T-cell (primary cell): ENCODE measurements around the gene SLC2A3. TPM values are rescaled to one million over a fixed set of nuclear protein-coding genes. Genes with fewer than 3 reads are reported as not detected.
"Not testable (repeated sequence)": the region's sequence is repeated elsewhere in the genome, so short reads cannot be mapped to it uniquely, and the experiment has no call there.

ENCODE experiments used
- ATAC-seq, 4 experiments: fragments of 200-7000 bp in 3 of 4; fragments of 150-1000 bp in 1 of 4; cut with Tn5 transposase; replicated peaks in 1 of 4; 1 replicate in 3 of 4; 2 replicates in 1 of 4; pipeline ENCODE4 v1.10.0; 2021; ENCODE audit warnings: moderate library complexity in 3 of 4, mild to moderate bottlenecking in 2 of 4, moderate number of reproducible peaks in 1 of 4
- CTCF ChIA-PET, 2 donors: fragments of 300-600 bp; sonication (Branson Sonifier 250); formaldehyde crosslinking; loops; one replicate each; lab custom pipeline; 2022; ENCODE audit warnings: antibody characterized with exemption in 2 of 2; lab: Charles Lee
- POLR2A ChIA-PET, 2 donors: fragments of 300-600 bp; sonication (Branson Sonifier 250); formaldehyde crosslinking; loops; one replicate each; lab custom pipeline; 2022; ENCODE audit warnings: antibody characterized with exemption in 2 of 2; lab: Charles Lee
- DNase-seq, 35 experiments: peaks; one replicate each; pipeline versions ENCODE4 v3.0.0 to v3.0.0-alpha.2; 2013 to 2023
- H3K27ac ChIP-seq: one replicate; pipeline ENCODE4 v1.5.1; 2013; ENCODE audit warnings: low read length
- H3K27me3 ChIP-seq, 2 experiments: replicated peaks in 1 of 2; 1 replicate in 1 of 2; 2 replicates in 1 of 2; pipeline versions ENCODE4 v1.6.1 to v1.7.0; 2013; ENCODE audit warnings: low read length in 1 of 2, mixed read lengths in 1 of 2; ENCODE audit not compliant: control insufficient read depth in 2 of 2, insufficient read depth in 2 of 2; ENCODE audit errors: extremely low read depth in 1 of 2
- H3K36me3 ChIP-seq, 2 donors: 1 replicate in 1 of 2; 2 replicates in 1 of 2; pipeline versions ENCODE4 v1.6.1 to v1.7.0; 2013; ENCODE audit warnings: low read length in 1 of 2; ENCODE audit not compliant: control insufficient read depth in 2 of 2, insufficient read depth in 1 of 2; ENCODE audit errors: extremely low read depth in 1 of 2
- H3K4me1 ChIP-seq, 2 experiments: 1 replicate in 1 of 2; 2 replicates in 1 of 2; pipeline versions ENCODE4 v1.6.1 to v1.7.0; 2013; ENCODE audit warnings: low read length in 2 of 2, mixed read lengths in 1 of 2; ENCODE audit not compliant: insufficient read depth in 2 of 2, control insufficient read depth in 1 of 2; ENCODE audit errors: extremely low read depth in 1 of 2
- H3K4me3 ChIP-seq, 2 donors: 1 replicate in 1 of 2; 2 replicates in 1 of 2; pipeline versions ENCODE4 v1.5.1 to v1.7.0; 2013; ENCODE audit warnings: mild to moderate bottlenecking in 2 of 2, low read length in 1 of 2, moderate library complexity in 1 of 2; ENCODE audit not compliant: control insufficient read depth in 1 of 2; ENCODE audit errors: extremely low read depth in 1 of 2
- H3K9me3 ChIP-seq: 2 replicates; pipeline ENCODE4 v1.7.0; 2013
- H3K27ac Mint-ChIP-seq, 2 donors: one replicate each; pipeline ENCODE4 v1.8.0; 2020 to 2021; ENCODE audit warnings: mild to moderate bottlenecking in 2 of 2, mixed read lengths in 2 of 2
- H3K27me3 Mint-ChIP-seq, 2 donors: one replicate each; pipeline ENCODE4 v1.8.0; 2021 to 2022; ENCODE audit warnings: mixed read lengths in 2 of 2
- H3K36me3 Mint-ChIP-seq: one replicate; pipeline ENCODE4 v1.8.0; 2021; ENCODE audit warnings: mixed read lengths
- H3K4me1 Mint-ChIP-seq, 3 donors: one replicate each; pipeline ENCODE4 v1.8.0; 2020 to 2022; ENCODE audit warnings: mixed read lengths in 3 of 3, mild to moderate bottlenecking in 1 of 3
- H3K4me3 Mint-ChIP-seq, 3 donors: one replicate each; pipeline ENCODE4 v1.8.0; 2020 to 2022; ENCODE audit warnings: mild to moderate bottlenecking in 3 of 3, mixed read lengths in 3 of 3, moderate library complexity in 3 of 3
- H3K9me3 Mint-ChIP-seq, 3 donors: one replicate each; pipeline ENCODE4 v1.8.0; 2020 to 2022; ENCODE audit warnings: mixed read lengths in 3 of 3
- WGBS: methylation state at CpG from one replicate; pipeline ENCODE4 v1.1.5; 2013; ENCODE audit warnings: missing lambda C conversion rate; ENCODE audit not compliant: insufficient coverage; 5-methylcytosine and 5-hydroxymethylcytosine counted together
- total RNA-seq, 35 experiments: library from RNA in 6 of 35; stranded (reverse) in 6 of 35; fragments of 120-200 nt in 1 of 35; gene quantifications; one replicate each; pipeline versions ENCODE4 v1.2.1 to v1.2.4 and lab custom pipeline; 2013 to 2026

SLC2A3 gene
- total RNA-seq, 5 donors from 2014 or later (not counting 1 experiment from before 2014, with no cell fraction given): 125 to 803 (median 160) TPM

DNA sequence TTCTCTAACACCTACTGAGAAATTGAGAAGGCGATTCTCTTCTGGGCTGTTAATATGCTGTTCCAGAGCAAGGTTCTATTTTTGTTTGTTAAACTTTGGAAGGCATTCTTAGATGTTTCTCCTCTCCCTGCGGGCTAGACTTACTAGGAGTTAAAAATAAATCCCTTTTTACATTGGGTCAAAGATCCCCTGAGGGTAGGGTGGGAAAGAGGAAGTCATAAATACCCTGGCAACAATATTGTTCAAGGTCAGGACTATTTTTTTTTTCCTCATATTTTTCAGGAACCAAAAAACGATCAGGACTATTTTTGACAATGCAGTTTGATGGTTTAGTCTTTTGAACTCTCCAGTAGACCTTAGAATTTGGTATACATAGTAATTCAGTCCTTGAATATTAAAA is 51.3 kb downstream of the SLC2A3 start:
- POLR2A ChIA-PET: no interaction called here
- no peak for ATAC-seq
- WGBS: no CpG with 5 or more reads among the region's 3 CpGs

DNA sequence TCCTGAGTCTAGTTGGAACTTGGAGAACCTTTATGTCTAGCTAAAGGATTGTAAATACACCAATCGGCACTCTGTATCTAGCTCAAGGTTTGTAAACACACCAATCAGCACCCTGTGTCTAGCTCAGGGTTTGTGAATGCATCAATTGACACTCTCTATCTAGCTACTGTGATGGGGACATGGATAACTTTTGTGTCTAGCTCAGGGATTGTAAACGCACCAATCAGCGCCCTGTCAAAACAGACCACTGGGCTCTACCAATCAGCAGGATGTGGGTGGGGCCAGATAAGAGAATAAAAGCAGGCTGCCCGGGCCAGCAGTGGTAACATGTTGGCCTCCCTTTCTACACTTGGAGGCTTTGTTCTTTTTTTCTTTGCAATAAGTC is 54.3 kb downstream of the SLC2A3 start:
- H3K4me1 Mint-ChIP-seq, H3K4me1 ChIP-seq, H3K27ac Mint-ChIP-seq, H3K36me3 Mint-ChIP-seq, H3K4me3 Mint-ChIP-seq, H3K36me3 ChIP-seq, H3K27me3 ChIP-seq, H3K4me3 ChIP-seq, H3K27me3 Mint-ChIP-seq, DNase-seq, H3K9me3 Mint-ChIP-seq, H3K27ac ChIP-seq, POLR2A ChIA-PET, ATAC-seq, H3K9me3 ChIP-seq, CTCF ChIA-PET: not testable (repeated sequence)
- 100% methylated on average over 1 of the region's 4 CpGs for WGBS

More for the DNA sequence above, 51.3 kb downstream of the SLC2A3 start:
- peaks cover 2 to 4% of the 10 kb centered on the region in 2 donors for H3K27me3 Mint-ChIP-seq
- CTCF ChIA-PET: interaction anchor here in 1 of 2 donors (0.6 kb wide), 1 partner anchor 23 kb away, joined by 3 read pairs; no protein-coding TSS in a partner anchor
- H3K36me3 Mint-ChIP-seq: no peaks in the 10 kb centered on the region
- H3K9me3 ChIP-seq: no peaks in the 10 kb centered on the region
- H3K4me3 ChIP-seq: no peak overlapping the region
- H3K4me1 ChIP-seq: no peaks in the 10 kb centered on the region
- no peaks in the 10 kb centered on the region for H3K36me3 ChIP-seq
- no peaks in the 10 kb centered on the region for H3K4me1 Mint-ChIP-seq
- H3K27ac Mint-ChIP-seq: no peak overlapping the region
- no peak overlapping the region for H3K4me3 Mint-ChIP-seq
- DNase-seq: no peak
- H3K27ac ChIP-seq: no peak overlapping the region
- H3K9me3 Mint-ChIP-seq: no peaks in the 10 kb centered on the region
- H3K27me3 ChIP-seq: no peaks in the 10 kb centered on the region

DNA sequence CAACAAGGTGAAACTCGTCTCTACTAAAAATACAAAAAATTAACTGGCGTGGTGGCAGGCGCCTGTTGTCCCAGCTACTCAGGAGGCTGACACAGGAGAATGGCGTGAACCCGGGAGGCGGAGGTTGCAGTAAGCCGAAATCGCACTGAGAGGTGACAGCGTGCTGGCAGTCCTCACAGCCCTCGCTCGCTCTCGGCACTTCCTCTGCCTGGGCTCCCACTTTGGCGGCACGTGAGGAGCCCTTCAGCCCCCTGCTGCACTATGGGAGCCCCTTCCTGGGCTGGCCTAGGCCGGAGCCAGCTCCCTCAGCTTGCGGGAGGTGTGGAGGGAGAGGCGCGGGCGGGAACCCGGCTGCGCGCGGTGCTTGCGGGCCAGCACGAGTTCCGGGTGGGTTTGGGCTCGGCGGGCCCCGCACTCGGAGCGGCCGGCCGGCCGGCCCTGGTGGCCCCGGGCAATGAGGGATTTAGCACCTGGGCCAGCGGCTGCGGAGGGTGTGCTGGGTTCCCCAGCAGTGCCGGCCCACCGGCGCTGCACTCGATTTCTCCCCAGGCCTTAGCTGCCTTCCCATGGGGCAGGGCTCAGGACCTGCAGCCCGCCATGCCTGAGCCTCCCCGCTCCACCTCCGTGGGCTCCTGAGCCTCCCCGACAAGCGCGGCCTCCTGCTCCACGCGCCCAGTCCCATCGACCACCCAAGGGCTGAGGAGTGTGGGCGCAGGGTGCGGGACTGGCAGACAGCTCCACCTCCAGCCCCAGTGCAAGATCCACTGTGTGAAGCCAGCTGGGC is 54.8 kb downstream of the SLC2A3 start:
- CTCF ChIA-PET, H3K36me3 Mint-ChIP-seq, H3K9me3 Mint-ChIP-seq, H3K27ac Mint-ChIP-seq, ATAC-seq, H3K9me3 ChIP-seq, H3K27ac ChIP-seq, H3K4me3 Mint-ChIP-seq, H3K4me3 ChIP-seq, H3K27me3 Mint-ChIP-seq, H3K4me1 Mint-ChIP-seq, H3K4me1 ChIP-seq, POLR2A ChIA-PET, H3K36me3 ChIP-seq, DNase-seq, H3K27me3 ChIP-seq: not testable (repeated sequence)
- WGBS: 90% methylated on average over 38 of the region's 52 CpGs

DNA sequence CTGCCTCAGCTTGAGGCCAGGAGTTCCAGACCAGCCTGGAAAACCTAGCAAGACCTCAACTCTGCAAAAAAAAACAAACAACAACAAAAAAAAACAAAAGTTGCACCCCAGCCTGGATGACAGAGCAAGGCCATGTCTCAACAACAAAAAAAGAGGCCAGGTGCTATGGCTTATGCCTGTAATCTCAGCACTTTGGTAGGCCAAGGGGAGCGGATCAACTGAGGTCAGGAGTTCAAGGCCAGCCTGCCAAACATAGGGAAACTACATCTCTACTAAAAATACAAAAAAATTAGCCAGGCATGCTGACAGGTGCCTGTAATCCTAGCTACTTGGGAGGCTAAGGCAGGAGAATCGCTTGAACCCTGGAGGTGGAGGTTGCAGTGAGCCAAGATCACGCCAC is 56.7 kb downstream of the SLC2A3 start:
- CTCF ChIA-PET: interaction anchor here (0.6 to 0.7 kb wide), 3 partner anchors 9 to 22 kb away, joined by 3 to 4 read pairs (median 4); no protein-coding TSS in a partner anchor
- POLR2A ChIA-PET: interaction anchor here in 1 of 2 donors (0.5 kb wide), 1 partner anchor 39 kb away, joined by 7 read pairs; no protein-coding TSS in a partner anchor

DNA sequence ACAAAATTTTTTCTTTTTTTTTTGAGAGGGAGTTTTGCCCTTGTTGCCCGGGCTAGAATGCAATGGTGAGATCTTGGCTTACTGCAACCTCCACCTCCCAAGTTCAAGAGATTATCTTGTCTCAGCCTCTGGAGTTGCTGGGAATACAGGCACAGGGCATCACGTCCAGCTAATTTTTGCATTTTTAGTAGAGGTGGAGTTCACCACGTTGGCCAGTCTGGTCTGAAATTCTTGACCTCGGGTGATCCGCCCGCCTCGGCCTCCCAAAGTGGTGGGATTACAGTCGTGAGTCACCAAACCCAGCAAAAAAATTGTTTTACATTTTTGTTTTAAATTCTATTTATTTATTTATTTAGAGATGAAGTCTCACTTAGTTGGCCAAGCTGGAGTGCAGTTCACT is 58.6 kb downstream of the SLC2A3 start:
- Mint-ChIP-seq H3K9me3 (no peaks in the 10 kb centered on the region), H3K27me3 (peaks cover 10 to 14% of the 10 kb centered on the region in 2 donors), H3K4me3 (no peak overlapping the region), H3K4me1 (peaks cover 0 to 3% (median 3%) of the 10 kb centered on the region in 3 donors), H3K27ac (no peak overlapping the region), H3K36me3 (no peaks in the 10 kb centered on the region)
- H3K4me3 ChIP-seq: no peak overlapping the region
- WGBS: no CpG with 5 or more reads among the region's 8 CpGs
- ATAC-seq (no peak), DNase-seq (no peak)
- H3K4me1 ChIP-seq: peaks cover 0 to 8% of the 10 kb centered on the region in 2 experiments
- CTCF ChIA-PET: interaction anchor here in 1 of 2 donors (0.7 kb wide), 1 partner anchor 14 kb away, joined by 3 read pairs; no protein-coding TSS in a partner anchor
- H3K27ac ChIP-seq: no peak overlapping the region
- POLR2A ChIA-PET: no interaction called here
- no peaks in the 10 kb centered on the region for H3K36me3 ChIP-seq
- peaks cover under 1 to 13% of the 10 kb centered on the region in 2 experiments for H3K27me3 ChIP-seq
- H3K9me3 ChIP-seq: no peaks in the 10 kb centered on the region

More for the DNA sequence above, 56.7 kb downstream of the SLC2A3 start:
- Mint-ChIP-seq H3K9me3 (no peaks in the 10 kb centered on the region), H3K4me3 (no peak overlapping the region), H3K36me3 (no peaks in the 10 kb centered on the region), H3K27me3 (peaks cover 0 to 3% of the 10 kb centered on the region in 2 donors), H3K4me1 (no peaks in the 10 kb centered on the region), H3K27ac (no peak overlapping the region)
- H3K27me3 ChIP-seq: no peaks in the 10 kb centered on the region
- no peaks in the 10 kb centered on the region for H3K9me3 ChIP-seq
- no peak for ATAC-seq
- H3K36me3 ChIP-seq: no peaks in the 10 kb centered on the region
- H3K27ac ChIP-seq: no peak overlapping the region
- WGBS: 80% methylated on average over 1 of the region's 3 CpGs
- H3K4me1 ChIP-seq: no peaks in the 10 kb centered on the region
- no peak overlapping the region for H3K4me3 ChIP-seq
- DNase-seq: no peak

DNA sequence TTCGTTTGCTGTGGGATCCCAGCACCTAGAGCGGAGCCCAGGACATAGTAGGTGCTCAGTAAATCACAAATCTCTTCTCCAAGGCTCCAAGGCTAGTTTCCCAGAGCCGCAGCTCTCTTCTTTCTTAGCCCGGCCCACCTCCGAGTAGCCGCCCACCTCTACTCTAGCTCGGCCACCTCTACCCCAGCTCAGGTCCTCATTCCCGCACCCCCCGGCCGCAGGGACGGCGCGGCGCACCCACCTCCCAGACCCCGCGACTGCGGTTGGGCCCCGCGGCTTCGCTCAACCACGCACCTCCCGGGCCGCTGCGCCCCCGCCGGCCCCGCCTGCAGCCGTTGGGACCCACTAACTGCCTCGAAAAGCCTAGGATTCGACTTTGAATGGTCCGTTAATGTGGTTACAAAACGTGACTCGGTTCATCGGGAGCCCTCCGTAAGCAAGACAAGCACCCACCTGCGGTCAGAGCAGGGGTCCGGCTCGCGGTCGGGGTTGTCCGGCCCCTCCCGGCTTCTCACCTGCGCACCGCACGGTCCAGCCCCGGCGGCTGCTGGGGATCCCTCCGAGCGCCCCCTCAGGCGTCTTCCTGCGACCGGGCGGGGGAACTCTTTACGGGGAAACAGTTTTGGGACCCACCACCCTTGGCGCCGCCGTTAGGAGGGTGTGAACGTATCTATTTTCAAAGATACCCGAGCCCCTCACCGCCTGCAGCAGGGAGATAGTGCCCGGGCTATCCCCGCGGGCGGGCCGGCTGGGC is 63.2 kb downstream of the SLC2A3 start, which contains the start of gene SLC2A14:
TSS of gene SLC2A14 (minus strand) at position 350 of the 754 bp plus-strand sequence. CDS start 3,035 bp downstream, outside the sequence.
- ChIA-PET POLR2A (no interaction called here), CTCF (no interaction called here)
- Mint-ChIP-seq H3K36me3 (no peaks in the 10 kb centered on the region), H3K9me3 (no peaks in the 10 kb centered on the region), H3K4me1 (peaks cover 0 to 7% (median 6%) of the 10 kb centered on the region in 3 donors), H3K27ac (no peak within 1 kb of the TSS), H3K27me3 (peaks cover 19 to 30% of the 10 kb centered on the region in 2 donors), H3K4me3 (peak within 1 kb of the TSS in 1 of 3 donors; percentile 46)
- Histone ChIP-seq H3K4me1 (peaks cover 0 to 8% of the 10 kb centered on the region in 2 experiments), H3K4me3 (peak within 1 kb of the TSS in 1 of 2 donors; percentile 36), H3K36me3 (no peaks in the 10 kb centered on the region), H3K27me3 (peaks cover 4 to 23% of the 10 kb centered on the region in 2 experiments), H3K9me3 (no peaks in the 10 kb centered on the region), H3K27ac (no peak within 1 kb of the TSS)
- WGBS: 22% methylated on average over 65 of the region's 65 CpGs
- no peak for DNase-seq
- no peak for ATAC-seq
